Measurements from ENCODE around the gene SMIM36. TPM values are rescaled to one million over a fixed set of nuclear protein-coding genes. Genes with fewer than 3 reads are reported as not detected.

The SMIM36 gene
- total RNA-seq, 4 donors from 2014 or later, result not detected

DNA sequence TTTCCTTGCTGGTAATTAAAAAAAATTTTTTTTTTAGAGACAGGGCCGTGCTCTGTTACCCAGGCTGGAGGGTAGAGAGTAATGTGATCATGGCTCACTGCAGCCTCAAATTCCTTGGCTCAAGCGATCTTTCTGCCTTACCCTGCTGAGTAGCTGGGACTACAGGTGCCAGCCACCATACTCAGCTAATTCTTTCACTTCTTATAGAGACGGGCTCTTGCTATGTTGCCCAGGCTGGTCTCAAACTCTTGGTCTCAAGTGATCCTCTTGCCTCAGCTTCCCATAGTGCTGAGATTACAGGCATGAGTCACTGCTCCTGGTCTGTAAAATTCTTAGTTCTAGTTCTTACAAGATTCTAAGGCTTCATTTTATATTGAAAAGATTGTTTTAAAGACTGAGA lies 11.1 kb downstream of the SMIM36 start:
- H3K4me1 ChIP-seq, result peaks cover 6 to 8% of the 10 kb centered on the region in 2 donors
- in situ Hi-C loops (cut with MboI; ENCODE audit: low sequenced_read_pairs in 4 of 4), result loop anchor here in 1 of 4 donors (25.0 kb wide), 1 partner anchor 513 kb away; no protein-coding TSS in a partner anchor
- no peak for TF ChIP-seq POLR2A (IDR thresholded peaks at IDR 0.05)
- TF ChIP-seq, protein P1, sequence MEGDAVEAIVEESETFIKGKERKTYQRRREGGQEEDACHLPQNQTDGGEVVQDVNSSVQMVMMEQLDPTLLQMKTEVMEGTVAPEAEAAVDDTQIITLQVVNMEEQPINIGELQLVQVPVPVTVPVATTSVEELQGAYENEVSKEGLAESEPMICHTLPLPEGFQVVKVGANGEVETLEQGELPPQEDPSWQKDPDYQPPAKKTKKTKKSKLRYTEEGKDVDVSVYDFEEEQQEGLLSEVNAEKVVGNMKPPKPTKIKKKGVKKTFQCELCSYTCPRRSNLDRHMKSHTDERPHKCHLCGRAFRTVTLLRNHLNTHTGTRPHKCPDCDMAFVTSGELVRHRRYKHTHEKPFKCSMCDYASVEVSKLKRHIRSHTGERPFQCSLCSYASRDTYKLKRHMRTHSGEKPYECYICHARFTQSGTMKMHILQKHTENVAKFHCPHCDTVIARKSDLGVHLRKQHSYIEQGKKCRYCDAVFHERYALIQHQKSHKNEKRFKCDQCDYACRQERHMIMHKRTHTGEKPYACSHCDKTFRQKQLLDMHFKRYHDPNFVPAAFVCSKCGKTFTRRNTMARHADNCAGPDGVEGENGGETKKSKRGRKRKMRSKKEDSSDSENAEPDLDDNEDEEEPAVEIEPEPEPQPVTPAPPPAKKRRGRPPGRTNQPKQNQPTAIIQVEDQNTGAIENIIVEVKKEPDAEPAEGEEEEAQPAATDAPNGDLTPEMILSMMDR (IDR thresholded peaks at IDR 0.05 in 4 of 5, conservative IDR thresholded peaks at IDR 0.05 in 1 of 5), result no peak
- H3K27me3 ChIP-seq, result no peaks in the 10 kb centered on the region
- no peaks in the 10 kb centered on the region for H3K9me3 ChIP-seq
- no peak overlapping the region for H3K4me3 ChIP-seq
- H3K36me3 ChIP-seq, result no peaks in the 10 kb centered on the region
- DNase-seq (peak in 1 of 2 donors; percentile 5), ATAC-seq (peak; percentile 75 to 80)
- no peak overlapping the region for H3K27ac ChIP-seq
- intact Hi-C loops (cut with DNase I; ENCODE audit: low total_unique reads), result no loop called here

DNA sequence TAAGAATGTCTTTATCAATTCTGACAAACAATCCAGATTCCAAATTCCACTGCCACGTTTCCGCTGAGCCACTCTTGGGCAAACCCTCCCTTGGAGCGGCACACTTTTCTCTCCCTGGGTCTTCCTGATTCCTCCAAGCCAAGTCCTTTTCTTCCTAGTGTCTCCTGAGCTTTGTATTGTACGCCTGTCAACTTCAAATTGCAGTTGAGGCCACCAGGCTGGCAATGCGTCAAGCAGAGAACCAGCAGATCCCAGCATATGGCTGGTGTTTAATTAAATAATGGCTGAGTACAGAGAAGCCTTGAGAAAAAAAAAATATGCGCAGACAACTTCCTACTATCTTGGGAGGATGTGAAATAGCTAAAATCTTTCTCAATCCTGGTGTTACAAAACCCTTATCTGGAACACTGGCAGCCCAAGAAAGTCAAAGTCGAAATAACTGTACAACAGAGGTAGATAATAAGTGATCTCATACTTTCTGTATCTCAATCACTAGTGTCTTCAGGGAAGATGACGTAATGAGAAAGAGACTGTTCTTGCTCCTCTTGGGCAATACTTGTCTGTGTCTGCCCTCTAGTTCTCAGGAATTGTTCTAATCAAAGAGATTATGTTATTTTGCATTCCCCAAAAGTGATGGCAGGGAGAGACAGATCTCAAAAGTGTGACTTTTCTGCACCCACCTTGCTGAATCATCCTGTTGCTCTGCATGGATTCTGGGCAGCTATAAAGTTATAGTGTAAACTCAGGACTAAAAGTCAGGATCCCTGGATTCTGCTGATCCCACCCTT lies 15.0 kb downstream of the SMIM36 start:
- Histone ChIP-seq H3K27me3 (no peaks in the 10 kb centered on the region), H3K27ac (no peak overlapping the region), H3K36me3 (no peaks in the 10 kb centered on the region), H3K9me3 (no peaks in the 10 kb centered on the region), H3K4me1 (peaks cover 6 to 8% of the 10 kb centered on the region in 2 donors), H3K4me3 (no peak overlapping the region)
- ATAC-seq, result peak; percentile 30 to 51
- in situ Hi-C loops (cut with MboI; ENCODE audit: low sequenced_read_pairs in 4 of 4), result loop anchor here in 1 of 4 donors (25.0 kb wide), 1 partner anchor 109 kb away; no protein-coding TSS in a partner anchor
- TF ChIP-seq, protein P1 (IDR thresholded peaks at IDR 0.05 in 4 of 5, conservative IDR thresholded peaks at IDR 0.05 in 1 of 5), result no peak
- TF ChIP-seq POLR2A (IDR thresholded peaks at IDR 0.05), result no peak
- DNase-seq, result no peak
- intact Hi-C loops (cut with DNase I; ENCODE audit: low total_unique reads), result no loop called here

DNA sequence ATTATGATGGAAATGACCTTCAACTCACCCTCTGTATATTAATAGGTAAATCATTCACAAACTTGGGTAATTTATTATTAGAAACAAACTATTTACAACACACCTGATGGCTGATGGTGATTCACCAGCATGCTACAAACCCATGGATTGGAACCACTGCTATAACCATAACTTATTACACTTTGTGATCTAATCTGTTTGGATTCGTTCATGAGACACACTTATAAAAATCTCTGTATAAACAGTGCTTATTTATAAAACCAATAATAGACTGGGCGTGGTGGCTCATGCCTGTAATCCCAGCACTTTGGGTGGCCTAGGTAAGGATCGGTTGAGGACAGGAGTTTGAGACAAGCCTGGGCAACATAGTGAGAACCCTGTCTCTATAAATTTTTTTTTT lies 16.0 kb downstream of the SMIM36 start:
- no peaks in the 10 kb centered on the region for H3K36me3 ChIP-seq
- DNase-seq (no peak), ATAC-seq (no peak)
- no peak overlapping the region for H3K27ac ChIP-seq
- H3K4me3 ChIP-seq, result no peak overlapping the region
- in situ Hi-C loops (cut with MboI; ENCODE audit: low sequenced_read_pairs in 4 of 4) (loop anchor here in 1 of 4 donors (25.0 kb wide), 1 partner anchor 108 kb away; no protein-coding TSS in a partner anchor), intact Hi-C loops (cut with DNase I; ENCODE audit: low total_unique reads) (no loop called here)
- H3K4me1 ChIP-seq, result peaks cover 4 to 8% of the 10 kb centered on the region in 2 donors
- H3K27me3 ChIP-seq, result no peaks in the 10 kb centered on the region
- H3K9me3 ChIP-seq, result no peaks in the 10 kb centered on the region
- TF ChIP-seq, protein P1 (IDR thresholded peaks at IDR 0.05 in 4 of 5, conservative IDR thresholded peaks at IDR 0.05 in 1 of 5), result no peak
- no peak for TF ChIP-seq POLR2A (IDR thresholded peaks at IDR 0.05)

DNA sequence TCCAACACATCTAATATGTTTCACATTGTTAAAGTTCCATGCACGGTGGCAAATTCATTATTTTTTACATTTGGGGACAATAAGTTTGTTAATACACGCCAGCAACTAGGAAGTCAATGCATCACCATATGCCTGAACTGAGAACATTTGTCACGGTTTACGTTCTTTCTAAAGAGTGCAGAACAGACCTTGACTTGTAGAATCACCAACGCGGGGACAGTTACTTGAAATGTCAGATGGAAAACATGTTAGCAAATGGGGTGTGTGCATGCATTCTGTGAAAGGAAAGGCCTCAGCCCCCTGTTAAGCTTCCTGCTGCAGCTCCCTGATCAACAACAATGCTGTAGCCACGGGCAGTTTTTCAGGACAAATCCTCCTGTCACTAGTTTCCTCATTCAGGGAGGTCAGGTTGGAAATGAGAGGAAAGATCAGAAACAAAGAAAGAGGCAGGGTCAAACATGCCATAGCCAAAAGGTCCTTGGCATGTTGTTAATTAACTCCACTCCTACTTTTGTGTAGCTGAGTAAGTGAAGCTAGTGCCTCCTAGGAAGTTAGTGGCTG lies 18.4 kb downstream of the SMIM36 start:
- Histone ChIP-seq H3K4me3 (no peak overlapping the region), H3K36me3 (no peaks in the 10 kb centered on the region), H3K27ac (no peak overlapping the region), H3K27me3 (no peaks in the 10 kb centered on the region), H3K9me3 (no peaks in the 10 kb centered on the region), H3K4me1 (no peaks in the 10 kb centered on the region)
- DNase-seq (no peak), ATAC-seq (no peak)
- intact Hi-C loops (cut with DNase I; ENCODE audit: low total_unique reads), result no loop called here
- in situ Hi-C loops (cut with MboI; ENCODE audit: low sequenced_read_pairs in 4 of 4), result loop anchor here in 1 of 4 donors (25.0 kb wide), 1 partner anchor 106 kb away; no protein-coding TSS in a partner anchor
- no peak for TF ChIP-seq POLR2A (IDR thresholded peaks at IDR 0.05)
- TF ChIP-seq, protein P1 (IDR thresholded peaks at IDR 0.05 in 4 of 5, conservative IDR thresholded peaks at IDR 0.05 in 1 of 5), result no peak
